GM04504 (cell line): Measurements from ENCODE around the gene ATP6V1F.

Experiments
- DNase-seq: peaks from one replicate; pipeline ENCODE4 v3.0.0-alpha.2; 2012; ENCODE audit warnings: low read depth

ATP6V1F gene, protein sequence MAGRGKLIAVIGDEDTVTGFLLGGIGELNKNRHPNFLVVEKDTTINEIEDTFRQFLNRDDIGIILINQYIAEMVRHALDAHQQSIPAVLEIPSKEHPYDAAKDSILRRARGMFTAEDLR

DNA sequence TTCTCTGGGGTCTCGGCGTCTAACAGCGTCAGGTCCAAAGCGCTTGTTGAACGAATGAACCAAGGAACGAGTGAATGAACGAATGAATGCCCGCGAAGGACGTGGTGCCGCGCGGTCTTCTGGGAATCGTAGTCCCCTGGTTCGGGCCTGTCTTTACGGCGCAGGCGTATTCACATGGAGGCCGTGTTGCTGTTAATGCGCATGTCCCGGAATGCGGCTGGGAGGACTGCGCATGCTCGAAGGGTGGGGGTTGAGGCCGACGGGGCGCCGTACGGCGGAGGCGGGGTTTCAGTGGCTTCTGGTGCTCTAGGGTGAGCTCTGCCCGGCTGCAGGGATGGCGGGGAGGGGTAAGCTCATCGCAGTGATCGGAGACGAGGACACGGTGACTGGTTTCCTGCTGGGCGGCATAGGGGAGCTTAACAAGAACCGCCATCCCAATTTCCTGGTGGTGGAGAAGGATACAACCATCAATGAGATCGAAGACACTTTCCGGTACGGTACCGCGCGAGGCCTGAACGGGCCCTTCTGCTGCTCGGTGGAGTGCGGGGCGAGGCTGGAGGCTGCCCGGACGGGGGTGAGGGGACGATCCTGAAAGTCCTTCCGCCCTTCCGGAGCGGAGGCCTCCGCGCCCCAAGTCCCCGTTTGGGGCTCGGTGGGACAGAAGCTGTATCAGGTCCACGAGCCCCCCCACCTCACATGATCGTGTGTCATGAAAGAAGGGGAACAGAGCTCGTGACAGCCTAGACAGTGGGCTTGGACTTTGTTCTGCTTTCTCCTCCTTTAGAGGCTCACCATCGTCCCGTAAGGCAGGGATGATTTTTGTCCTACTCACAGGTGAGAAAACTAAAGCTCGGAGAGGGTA, at the start of gene ATP6V1F:
Gene ATP6V1F, plus strand, starts transcription at position 286 of the 862 bp plus-strand sequence. Its CDS starts 49 bp downstream, at position 335.
- DNase-seq, result peak; percentile 93

DNA sequence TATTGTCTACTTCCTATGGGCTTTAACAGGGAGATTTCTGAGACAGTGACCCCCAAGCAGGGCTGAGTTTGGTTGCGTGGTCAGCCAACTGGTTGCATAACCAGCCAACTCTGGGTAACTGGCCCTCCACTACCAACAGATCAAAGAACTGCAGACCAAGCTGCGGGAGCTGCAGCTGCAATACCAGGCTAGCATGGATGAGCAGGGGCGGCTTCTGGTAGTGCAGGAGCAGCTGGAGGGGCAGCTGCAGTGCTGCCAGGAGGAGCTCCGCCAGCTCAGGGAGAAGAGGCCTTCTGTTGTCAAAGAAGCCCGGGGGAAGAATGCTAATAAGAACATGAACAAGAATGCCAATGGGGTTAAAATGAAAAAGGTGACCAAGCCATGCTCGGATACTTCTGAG, 48.2 kb upstream of the ATP6V1F start:
- no peak for DNase-seq

DNA sequence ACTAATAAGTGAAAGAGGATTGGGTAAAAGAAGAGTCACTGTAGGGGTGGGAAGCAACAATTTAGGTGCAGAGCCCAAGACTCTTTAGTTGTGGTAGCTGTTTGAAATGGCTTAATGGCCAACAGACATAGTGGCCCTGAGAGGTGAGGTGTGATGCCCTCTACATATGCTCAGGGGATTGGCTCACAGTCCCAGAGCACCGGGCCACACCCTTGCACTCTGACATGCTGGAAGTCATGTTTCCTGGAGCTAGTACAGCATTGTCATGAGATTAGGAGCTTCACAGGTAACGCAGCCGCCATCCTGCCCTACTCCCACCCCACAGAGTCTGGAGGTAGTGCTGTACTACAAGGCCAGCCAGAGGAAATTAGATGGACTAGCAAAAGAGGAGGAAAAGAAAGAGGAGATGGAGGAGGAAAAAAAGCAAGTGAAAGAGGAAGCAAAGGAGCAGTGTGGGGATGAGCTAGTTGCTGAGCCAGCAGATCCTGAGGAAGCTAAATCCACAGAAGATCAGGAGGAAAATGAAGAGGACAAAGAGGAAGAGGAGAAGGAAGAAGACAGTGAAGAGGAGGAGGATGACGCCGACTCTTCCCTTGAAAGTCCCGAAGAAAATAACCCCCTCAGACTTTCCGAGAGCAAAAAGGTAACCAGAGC, 47.2 kb upstream of the ATP6V1F start:
- no peak for DNase-seq

DNA sequence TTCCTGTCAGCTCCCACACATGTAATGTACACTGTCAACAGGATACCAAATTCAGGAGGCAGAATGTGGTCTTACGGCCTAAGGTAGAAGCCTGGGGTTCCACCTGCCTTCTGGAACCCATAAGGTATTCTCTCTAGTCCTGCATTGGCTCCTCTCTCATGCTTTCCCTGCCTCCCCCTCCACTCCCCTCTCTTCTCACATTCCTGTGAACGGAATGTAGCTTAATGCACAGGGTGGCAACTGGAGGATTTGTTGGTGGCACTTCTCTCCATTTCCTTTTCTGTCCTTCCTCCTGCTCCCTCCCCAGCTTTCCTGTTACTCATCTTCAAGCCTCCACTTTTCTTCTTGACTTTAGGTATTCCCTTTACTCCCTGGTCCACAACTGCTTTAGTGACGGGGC, 44.0 kb upstream of the ATP6V1F start:
- no peak for DNase-seq

DNA sequence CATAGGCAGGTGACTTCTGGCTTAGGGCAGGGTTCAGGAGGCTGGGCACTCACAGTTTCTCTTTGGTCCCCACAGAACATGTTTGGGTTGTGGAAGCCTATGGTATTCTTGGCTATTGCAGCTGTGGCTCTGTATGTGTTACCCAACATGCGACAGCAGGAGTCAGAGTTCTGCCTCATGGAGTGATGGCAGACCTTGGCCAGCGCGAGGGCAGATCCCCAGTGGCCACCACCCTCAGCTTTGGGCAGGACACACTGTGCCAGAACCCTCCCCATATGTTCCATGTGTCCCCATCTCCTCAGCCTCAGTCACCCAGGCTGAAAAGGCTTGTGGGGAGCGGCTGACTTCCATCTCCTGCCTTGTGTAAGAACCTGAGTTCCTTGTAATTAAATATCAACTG, 40.9 kb upstream of the ATP6V1F start:
- no peak for DNase-seq

DNA sequence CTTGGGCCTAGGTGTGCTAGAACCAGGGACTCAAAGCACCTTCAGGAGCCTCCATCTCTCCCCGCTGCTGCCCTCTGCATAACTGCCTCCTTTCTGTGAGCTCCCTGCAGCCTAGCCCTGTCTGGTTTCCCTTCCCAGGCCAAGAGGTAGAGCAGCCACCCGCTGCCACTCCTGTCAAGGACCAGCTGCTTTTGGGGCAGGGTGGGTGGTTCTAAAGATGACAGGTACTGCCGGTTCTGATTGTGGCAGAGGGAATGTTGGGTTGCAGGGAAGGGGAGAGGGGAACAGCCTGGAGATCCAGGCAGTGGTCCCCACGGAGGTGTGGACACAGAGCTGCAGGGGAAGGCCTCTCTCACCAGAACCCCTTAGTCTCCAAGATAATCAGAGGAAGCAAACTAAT, 36.1 kb upstream of the ATP6V1F start:
- DNase-seq, result no peak

DNA sequence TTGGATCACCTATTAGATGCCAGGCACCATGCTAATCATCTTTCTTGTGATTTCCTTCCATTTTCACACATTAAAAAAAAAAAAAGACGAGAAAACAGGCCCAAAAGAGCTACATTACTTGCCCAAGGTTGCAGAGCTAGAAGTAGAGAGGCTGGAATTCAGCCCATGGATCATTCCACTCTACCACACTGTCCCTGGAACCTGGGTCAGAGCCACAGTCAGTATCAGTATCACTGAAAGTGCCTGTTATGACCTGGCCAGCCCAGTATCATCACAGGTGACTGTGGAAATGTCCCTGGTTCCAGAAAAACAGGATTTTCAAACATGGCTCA, 35.8 kb upstream of the ATP6V1F start:
- DNase-seq, result no peak

DNA sequence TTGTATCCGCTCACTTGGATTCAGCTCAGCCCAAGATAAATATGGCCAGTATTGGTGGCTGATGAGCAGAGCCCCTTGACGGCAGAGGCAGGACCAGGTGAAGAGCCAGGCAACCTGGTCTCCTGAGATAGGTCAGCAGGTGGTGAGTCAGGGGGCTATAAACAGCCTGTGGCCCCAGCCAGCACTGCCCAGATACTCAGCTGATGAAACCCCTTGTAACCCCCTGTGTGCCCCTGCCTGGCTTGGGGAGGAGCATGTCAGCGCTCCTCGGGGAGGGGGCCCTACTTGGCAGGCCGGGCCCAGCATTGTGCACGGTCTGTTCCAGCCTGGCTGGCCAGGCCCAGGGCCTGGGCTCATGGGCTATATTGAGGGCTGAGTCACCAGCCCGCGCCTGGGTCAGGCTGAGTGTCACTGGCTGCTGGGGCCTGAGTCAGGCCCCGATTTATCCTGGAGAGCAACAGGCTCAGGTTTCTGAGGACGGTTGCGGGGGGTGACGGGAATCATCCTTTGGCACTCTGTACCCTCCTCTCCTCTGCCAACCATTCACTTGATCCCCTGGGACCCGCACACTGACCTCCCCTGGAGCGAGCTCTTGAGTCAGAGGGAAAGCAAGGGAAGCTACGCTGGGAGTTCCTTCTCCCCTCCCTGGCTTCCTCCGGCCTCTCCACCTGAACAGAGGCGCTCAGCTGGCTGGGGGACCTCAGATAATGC, 35.3 kb upstream of the ATP6V1F start:
- peak; percentile 62 for DNase-seq

DNA sequence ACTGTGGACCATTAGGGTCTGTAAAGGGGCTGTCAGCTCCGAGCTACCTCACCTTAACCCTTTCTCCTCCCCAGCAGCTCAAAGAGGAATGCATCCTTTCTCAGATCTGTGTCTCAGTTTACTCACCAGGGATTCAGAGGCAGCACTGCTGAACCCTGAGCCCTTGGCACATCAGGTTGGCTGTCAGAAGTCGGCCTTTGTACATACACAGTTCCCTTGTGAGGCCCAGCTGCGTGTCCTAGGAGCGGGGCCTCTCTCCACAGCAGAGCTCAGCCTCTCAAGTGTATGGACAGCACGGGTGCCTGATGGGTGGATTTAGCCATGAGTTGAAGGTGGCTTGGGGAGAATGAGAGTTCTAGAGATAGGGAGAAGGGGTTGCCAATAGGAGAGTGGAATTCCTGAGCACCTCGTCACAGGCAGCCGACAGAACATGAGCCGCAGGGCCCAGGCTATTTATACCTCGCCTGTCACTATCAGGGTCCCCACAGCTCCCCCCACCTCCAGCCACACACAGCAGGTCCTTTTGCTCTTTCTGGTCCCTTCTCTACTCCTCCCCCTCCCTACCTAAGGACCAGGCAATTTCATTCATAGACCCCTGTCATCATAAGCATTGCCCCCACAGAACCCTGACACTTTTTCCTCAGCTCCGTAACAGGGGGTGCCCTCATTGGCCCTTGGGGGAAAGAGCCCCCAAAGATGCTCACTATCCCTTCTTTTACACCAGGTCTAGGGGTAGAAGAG, 34.5 kb upstream of the ATP6V1F start:
- no peak for DNase-seq

DNA sequence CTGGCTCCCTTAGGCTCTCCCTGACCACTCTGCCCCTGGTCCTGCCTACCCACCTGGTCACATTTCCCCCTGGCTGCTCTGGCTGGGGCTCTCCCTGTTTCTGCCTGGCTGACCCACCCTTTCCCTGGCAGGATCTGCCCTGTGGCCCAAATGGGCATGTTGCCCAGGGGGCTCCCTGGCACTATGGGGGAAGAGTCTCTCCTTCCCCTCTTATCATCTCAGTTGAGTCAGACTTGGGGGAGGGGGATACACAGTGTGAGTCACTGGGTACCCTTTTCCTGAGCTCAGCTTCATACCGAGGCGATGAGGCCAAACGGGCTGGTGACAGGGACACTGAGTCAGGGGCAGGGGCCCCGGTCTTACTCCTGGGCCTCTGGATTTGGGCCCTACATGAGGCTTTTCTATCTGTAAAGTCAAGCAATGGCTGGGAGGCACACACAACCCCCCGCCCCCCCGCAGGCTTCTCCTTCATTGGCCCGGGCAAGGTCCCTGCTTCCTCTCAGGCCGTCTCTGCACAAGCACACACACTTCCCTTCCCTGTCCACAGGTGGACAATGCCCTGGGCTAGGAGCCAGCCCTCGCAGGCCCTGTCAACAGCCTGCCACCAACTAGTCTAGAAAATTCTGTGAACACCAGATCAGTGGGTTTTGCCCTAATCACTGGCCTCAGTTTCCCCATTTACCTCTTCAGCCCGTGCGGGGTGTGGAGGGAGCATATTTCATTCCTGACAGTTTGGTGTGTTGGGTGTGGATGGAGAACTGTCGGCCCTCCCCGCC, 33.1 kb upstream of the ATP6V1F start:
- DNase-seq, result no peak

DNA sequence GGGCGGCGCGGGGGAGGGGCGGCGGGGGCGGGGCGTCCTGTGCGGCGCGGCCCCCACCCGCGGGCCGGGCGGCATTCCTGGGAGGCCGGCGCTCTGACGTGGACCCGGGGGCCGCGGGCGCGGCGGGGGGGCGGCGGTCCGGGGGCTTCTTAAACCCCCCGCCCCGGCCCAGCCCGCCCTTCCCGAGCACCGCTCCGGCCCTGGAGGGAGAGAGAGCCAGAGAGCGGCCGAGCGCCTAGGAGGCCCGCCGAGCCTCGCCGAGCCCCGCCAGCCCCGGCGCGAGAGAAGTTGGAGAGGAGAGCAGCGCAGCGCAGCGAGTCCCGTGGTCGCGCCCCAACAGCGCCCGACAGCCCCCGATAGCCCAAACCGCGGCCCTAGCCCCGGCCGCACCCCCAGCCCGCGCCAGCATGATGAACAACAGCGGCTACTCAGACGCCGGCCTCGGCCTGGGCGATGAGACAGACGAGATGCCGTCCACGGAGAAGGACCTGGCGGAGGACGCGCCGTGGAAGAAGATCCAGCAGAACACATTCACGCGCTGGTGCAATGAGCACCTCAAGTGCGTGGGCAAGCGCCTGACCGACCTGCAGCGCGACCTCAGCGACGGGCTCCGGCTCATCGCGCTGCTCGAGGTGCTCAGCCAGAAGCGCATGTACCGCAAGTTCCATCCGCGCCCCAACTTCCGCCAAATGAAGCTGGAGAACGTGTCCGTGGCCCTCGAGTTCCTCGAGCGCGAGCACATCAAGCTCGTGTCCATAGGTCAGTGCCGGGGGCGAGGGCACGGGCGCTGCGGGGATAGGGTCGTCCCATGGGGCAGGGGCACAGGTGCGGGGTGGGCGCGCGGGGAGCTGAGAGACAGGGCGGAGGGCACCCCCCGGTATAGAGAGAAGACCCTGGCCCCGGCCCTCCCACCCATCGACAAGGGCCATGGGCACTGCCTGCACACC, 32.2 kb upstream of the ATP6V1F start, which contains the start of gene FLNC:
Gene FLNC, plus strand, starts transcription at position 176 of the 947 bp plus-strand sequence. Its CDS starts 232 bp downstream, at position 408.
- no peak for DNase-seq

DNA sequence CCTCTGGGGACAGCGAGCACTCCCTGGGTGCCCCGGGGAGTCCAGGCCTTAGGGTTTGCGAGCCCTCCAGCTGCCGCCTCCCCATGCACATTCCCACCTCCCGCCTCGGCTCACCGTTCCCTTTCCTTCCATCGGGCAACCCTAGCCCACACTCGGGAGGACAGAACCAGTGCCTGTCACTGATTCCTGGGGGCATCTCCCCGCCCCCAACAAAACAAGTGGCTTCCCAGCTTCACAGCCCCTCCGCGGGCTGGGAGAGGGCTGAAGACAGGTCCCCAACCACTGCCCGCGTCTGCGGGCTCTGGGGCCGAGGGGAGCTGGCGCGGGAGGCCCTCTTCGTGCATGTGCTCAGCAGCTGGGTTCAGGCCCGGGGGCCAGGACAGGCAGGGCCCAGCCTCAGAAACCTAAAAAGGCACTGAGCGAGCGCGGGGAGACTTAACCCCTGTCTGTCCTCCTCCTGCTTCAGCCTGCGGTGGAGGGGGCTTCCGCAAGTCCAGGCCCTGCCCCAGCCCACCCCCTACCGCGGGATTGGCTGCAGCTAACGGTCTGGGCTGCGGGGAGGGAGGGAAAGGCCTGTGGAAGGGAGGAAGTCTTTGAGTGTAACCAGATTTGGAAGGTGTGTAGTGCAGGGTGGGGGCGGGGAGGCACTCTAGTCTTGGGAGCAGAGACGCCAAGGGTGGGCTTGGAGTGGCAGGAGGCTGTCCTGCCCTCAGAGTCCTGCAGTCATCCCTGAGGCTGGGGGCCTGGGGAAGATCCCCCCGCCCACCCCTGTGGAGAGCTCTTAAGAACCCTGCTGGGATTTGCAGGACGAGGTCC, 31.3 kb upstream of the ATP6V1F start:
- DNase-seq, result no peak

DNA sequence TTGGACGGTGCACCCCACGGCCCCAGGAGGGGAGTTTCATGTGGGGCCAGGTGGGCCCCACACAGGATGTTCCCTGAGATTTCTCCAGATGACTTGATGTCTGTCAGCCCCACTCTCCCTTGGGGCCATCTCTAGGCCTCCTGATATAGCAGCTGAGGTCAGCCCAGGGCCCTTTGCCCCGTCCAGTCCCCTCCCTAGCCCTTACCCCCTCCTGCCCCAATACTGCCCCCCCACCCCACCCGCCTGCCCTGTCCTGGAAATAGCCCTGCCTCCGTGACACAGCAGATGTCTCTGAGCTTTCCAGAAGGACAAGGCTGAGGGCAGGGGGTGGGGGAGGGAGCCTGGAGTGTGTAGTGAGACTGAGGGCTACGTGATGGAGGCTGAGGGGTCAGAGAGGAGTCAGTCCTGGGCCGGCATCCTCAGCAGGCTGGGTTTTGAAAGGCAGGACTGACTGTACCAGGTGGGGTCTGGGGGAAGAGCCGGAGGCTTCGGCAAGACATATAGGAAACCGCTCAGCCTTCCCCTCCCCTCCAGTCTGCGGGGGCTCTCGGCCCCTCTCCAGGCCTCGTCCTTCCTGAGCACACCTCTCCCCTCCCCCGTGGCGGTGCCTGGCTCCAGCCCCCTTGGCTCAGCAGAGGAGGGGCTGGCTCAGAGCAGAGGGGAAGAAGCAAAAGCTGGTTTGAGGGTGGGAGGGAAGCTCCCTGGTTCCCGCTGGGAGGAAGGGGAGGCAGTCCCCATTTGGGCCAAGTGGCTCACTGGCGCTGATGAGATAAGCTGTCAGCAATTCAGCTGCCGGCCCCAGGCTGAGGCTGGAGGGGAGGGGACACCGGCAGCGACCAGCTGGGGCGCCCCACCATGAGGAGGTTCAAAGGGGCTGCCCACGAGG, 30.4 kb upstream of the ATP6V1F start:
- DNase-seq, result no peak

DNA sequence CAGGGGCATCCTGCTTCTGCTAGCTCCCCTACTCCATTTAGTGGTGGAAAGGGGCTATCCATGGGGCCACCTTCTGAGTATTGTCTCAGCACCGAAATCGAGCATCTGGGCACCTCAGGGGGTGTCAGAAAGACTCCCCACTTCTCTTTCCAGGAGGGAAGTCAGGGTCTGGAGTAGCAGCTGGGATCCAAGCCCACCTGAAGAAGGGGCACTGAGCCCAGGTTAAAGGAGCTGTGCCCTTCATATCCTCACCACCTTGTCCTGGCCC, 29.8 kb upstream of the ATP6V1F start:
- DNase-seq, result no peak

DNA sequence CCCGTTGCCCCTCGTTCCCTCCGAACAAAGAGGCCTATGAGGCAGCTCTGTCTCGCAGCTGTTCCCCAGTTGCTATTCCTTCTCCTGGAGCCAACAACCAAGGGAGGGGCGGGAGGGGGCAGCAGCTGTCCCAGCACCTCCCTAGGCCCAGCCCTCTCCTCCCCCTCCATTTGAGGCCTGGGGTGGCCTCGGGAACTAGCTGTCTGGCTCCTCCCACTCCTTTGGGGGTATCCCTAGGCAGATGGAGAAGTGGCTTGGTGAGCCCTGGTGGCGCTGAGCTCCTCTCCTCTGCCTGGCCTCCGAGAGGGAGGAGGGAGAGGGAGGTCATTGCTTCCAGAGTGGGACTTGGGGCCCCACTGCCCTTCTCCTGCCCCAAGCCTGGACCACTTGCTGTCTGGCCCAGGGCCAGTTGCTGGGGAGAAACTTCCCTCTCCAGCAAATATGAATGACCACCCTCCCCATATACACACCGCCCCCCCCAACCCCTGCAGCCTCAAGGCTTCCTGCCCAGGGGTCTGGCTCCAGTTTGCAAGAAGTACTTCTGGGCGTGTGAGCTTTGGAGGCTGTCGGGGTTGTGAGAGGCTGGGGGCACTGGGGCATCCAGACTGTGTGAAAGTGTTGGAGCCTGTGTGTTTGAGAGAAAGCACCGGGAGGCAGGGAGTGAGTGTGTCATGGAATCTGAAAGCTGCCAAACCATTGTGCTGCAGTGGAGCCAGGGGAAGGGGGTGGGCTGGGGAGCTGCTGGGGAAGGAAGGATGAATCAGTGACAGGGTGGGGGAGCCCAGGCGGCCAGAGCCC, 29.3 kb upstream of the ATP6V1F start:
- DNase-seq, result peak; percentile 79

DNA sequence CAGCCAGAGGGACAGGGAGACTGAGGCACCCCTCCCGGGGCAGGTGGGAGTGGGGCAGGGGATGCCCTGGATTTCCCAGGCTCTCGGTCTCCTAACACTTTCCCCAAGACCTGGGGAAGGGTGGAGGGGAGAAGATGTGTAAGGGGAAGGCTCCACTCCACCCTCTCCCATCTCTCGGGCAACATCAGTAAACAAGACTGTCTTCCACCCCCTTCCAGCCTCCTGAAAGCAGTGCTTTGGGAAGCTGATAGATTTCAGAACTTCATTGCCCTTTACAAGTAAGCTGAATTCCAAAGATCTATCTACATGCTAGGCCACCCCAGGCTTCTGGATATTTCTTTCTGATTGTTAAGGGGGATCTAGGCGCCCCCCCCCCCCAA, 28.7 kb upstream of the ATP6V1F start:
- no peak for DNase-seq

DNA sequence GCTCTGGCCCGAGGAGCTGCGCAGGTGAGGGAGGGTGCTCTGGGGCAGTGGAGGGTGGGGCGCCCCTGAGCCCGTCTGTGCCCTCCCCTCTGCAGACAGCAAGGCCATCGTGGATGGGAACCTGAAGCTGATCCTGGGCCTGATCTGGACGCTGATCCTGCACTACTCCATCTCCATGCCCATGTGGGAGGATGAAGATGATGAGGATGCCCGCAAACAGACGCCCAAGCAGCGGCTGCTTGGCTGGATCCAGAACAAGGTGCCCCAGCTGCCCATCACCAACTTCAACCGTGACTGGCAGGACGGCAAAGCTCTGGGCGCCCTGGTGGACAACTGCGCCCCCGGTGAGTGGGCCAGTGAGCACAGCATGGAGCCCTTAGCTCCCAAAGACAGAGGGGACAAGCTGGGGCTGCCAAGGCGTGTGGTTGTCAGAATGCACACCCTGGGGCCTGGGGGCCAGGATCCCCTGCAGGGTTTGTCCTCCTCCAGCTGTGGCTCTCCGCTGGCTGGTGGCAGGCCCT, 27.4 kb upstream of the ATP6V1F start:
- no peak for DNase-seq
